ENCODE results near the gene PEX16.

The PEX16 gene

DNA sequence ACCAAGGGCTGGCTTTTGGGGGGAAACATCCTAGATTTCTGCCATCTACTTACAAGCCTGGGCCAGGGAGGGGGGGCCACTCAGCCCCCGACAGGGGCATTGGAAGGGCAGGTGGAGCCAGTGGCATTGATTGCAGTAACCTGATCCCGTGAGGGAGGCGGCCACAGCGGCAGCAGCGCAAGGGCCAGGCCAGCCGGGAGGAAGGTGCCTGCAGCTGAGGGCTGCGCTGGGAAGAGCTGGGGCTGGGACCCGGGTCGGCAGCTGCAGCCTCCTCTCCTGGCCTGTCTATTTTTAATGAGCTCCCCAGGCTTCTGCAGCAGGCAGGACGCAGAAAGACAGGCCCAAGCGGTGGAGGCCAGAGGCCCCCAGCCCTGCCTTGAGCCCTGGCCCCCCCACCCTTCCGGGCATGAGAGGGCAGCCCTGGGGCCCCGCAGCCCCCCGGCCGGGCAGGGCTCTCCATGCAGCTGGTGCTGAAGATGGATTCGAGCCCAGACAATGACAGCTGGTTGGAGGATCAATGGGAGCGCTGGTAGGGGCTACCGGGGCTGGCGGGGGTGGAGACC, 21.2 kb downstream of the PEX16 start:
- no peak for DNase-seq

DNA sequence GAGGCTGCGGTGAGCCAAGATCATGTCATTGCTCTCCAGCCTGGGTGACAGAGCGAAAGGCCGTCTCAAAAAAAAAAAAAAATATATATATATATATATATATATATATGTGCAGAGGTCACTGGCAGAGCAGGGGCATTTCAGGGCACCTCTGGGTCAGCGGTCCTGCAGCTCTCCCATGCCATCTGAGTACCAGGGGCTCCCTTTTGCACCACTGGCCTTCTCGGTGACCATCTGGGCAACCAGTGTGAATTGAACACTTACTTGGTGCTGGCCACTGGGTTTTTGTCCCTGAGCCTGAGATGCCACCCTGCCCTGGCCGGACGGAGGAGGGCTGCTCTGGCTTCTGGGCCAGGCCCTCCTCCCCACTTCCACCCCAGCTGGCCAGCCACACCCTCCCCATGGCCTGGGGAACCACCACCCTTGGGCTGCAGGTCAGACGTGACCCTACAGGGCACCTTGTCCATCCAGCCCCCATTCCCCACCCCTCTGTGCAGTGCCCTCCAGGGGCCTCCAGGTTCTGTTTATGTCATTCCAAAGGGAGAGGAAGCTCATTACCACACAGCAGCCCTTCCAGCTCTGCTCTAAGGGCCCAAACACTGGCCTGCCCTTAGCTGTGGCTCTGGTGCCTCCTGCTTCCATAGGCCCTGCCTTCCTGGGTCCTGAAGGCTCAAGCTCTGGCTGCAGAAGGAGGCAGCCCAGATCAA, 22.0 kb downstream of the PEX16 start:
- DNase-seq = no peak

DNA sequence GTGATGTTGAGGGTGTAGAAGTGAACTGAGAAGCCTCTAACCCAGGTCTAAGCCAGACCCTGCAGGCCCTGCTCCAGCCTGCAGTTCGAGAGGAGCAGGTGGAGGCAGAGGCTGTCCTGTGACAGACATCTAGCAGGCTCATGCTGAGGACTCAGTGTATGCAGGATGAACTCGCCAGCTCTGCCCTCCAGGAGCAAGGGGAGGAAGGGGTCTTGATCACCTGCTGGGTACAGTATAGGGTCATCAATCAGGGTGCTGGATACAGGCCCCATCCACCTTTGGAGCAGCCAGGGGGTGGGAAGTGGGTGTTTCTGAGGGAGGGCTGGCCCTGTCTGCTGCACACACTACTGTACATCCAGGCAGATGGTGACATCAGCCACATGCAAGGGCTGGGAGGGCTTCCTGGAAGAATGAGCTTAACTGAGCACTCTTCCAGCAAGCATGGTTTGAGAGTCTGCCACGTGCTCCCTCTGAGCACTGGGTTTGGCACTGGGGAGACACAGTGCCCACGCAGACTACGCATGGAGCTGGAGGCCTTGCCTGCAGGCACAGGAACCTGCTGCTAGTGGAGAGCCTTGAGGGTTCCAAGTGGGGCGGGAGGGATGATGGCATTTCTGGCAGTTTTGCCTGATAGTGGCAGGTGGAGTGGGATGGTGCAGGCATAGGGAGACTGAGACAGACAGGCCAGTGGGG, 23.0 kb downstream of the PEX16 start:
- no peak for DNase-seq

DNA sequence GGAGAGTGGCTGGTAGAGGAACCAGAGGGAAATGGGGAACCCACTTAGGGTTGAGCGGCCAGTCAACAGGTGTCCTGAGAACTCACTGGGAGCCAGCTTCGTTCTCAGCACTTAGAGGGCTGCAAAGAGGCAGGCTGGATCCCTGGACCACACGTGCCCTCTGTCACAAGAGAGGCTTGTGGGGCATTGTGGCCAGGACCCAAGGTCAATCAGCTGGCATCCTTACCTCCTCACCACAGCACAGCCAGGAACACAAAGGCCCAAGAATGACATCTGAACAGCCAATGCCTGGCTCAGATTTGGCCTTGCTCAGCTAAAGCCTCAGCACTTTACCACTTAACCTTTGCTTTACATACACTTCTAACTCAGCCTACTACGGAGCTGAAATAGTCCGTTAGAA, 24.8 kb downstream of the PEX16 start:
- DNase-seq = no peak

DNA sequence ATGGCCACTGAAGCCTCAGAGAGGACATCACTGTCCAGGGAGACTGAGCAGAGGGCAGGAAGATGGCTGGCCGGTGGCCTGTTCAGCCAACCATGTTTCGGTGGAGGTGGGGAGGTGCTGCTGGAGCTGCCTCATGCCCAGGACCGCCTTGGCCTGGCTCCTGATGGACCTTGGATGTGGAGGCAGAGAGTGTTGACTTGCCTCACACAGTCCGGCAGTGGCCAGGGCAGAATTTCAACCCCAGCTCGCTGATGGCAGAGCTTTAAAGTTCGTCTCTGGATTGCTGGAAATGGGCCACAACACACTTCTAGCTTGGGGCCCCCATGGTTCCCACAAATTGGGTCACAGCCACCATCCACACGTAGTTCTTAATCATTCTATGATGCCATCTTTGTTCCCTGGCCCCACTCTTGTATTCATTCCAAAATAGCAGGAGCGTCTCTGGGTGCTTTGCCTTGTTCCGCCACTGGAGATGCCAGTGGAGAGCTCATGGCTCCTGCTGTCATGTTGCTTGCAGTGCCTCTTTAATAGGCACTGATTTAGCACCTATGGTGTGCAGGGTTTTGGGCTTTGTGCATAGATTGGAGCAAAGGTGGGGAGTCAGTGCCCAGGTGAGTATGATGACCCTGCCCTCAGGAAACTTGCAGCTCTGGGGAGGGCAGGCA, 26.7 kb downstream of the PEX16 start:
- no peak for DNase-seq

DNA sequence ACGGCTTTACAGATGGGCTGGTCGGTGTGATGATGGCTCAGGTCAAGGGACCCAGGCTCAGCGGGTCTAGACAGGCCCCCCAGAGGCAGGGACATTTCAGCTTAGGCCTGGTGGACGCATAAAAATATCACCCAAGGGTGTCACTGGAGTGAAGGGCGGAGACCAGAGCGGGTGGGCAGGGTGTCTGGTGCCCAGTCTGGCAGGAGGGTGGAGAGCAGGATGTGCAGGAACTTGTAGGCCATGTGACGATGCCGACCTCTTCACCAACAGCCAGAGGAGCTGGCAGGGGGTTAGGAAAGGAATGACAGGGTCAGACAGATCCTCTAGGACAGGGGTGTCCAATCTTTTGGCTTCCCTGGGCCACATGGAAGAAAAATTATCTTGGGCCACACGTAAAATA, 27.7 kb downstream of the PEX16 start:
- DNase-seq = no peak

DNA sequence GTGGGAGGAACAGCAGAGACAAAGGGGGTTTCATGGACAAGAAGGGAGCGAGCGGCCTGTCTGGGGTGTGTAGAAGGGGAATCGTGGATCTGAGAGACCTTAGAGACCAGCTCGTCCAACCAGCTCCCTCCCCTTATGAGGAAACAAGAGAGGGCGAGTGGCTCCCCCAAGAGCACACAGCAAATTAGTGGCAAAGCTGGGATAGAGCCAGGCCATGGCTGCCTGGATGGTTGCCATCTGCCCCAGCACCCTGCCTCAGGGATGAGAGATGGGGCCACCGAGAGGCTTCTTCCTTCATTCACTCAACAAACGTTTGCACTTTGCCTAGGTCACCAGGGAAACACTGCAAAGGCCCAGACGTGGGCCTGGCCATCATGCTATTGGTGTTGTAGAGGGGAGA, 28.1 kb downstream of the PEX16 start:
- DNase-seq = no peak

DNA sequence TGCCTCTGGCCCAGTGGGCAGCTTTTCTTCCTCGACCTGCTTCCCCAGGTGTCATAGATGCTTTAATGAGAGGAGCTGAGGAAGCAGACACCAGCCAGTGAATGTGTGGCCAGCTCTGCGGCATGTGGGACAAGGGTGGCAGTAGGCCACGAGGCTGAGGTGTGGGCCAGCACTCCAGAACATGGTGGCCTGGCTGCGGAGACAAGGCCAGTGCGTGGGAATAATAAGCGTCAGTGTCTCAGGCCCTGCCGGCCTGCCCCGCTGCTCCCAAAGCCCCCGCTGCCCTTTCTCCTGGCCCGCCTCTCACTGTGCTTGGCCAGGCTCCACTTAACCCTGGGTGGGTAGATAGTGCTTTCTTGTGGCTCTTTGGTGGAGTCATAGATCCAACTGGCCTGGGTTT, 30.1 kb downstream of the PEX16 start:
- no peak for DNase-seq

DNA sequence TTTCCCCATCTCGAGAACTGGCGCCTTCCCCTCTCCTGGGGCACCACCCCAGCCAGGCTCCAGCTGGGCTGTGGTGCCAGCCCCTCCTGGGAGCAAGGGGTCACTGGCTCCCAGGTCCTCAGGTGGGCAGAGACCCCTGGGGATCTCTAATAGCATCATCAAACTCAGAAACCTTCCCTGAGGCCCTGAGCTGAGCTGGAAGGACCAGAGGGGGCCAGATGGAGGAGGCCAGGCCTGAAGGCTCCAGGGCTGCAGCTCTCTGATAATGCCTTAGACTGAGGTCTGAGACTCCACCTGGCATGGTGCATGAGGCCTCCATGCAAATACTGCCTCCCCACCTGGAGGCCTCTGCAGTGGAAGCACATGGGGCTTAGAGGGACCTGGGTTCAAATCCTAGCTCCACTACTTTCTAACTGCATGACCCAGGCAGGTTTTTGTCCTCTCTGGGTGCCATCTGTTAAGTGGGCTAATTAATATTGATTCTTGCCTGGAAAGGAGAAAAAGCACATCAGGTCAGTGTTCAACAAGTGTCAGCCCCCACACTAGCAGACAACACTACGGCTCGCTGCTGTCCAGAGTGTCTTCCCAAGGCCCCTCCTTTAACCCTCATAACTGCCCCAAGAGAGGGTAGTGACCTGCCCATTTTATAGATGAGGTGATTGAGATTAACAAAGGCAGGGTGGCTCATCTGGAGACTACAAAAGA, 30.7 kb downstream of the PEX16 start:
- DNase-seq = no peak

DNA sequence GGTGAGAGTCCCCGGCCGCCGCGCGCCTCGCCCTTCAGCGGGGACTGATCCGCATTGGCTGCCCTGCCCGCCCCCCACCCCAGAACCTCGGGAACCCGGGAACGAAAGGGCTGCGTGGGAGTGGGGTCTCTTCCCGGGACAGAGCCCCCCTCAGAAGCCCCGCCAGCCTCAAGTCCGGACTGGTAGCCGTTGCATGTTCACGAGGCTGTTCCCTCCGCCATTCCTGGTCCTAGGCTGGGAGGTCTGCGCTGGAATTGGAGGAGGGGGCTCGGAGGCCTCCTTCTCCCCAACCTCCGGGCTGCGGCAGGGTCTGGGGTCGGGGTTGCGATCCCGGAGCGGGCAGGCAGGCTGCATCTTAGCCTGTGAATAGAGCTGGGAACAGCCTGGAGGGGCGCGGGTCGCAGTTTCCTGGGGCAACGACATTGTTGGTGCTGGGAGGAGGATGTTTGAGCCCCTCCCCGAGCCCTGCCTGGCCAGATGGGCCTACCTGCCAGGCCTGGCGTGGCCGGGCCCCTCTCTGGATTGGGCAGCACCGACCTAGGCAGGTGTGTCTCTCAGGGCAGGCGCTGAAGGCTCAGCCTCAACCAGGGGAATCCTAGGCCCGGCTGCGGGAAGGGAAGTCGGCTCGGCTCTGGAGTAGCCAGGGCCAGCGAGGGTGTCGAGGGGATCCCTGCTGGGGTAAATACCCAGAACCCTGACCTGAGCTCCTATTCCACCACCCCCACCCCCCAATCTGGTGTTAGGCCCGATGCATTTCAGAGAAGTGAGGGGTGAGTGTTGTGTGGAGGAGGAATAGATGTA, 31.6 kb downstream of the PEX16 start:
- no peak for DNase-seq

DNA sequence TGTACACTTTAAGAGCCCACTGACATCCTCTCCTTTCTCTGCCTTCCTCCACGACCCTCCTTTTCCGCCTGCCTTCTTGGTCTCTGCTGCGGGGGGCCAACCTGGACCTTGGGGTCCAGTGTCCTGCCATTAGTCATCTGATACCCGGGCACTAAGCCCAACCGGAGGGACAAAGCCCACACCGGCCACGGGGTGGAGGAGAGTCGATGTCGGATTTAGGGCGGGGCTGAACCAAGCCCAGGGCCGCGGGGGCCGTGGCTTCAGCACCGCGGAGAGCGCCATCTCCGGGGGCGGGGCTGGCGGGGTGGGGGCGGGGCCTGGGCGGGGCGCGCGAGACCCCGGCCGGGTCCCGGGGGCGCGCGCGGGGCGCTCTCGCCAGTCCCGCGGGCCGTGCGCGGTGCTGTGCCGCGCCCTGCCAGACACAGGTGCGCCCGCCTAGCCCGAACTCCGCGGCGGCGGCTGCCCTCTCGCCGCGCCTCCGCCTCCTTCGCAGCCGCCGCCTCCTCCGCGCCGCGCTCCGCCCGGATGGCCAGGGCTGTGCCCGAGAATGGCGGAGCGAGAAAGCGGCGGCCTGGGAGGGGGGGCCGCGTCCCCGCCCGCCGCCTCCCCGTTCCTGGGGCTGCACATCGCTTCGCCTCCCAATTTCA, 32.3 kb downstream of the PEX16 start, which contains the start of gene MAPK8IP1:
MAPK8IP1 (plus strand) TSS at position 378 of the 647 bp plus-strand sequence; CDS start at position 548, 170 bp downstream.
- peak; percentile 48 for DNase-seq

DNA sequence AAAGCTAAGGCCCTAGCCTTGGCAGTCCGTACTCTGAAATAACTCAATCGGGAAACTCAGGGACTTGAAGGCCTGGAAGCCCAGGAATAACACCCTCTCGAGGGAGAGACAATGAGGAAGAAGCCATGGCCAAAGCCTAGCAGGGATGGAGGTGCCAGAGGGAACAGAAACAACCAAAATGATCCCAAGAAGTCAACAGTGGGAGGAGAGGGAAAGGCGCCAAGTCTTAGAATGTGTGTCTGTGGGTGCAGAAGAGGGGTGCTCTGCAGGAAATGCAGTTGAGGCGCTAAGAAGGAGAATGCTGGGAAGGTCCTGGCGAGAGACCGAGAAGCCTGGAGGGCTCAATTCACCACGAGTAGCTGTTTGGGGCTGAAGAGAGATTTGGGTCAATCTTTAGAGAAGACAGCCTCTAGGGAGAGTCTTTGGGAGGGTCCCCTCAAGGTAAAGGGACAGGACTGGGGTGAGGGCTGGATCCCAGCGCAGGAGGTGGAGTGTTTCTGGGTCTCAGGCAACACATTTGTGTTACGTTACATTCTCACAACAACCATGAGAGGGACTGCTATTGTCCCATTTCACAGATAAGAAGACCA, 33.0 kb downstream of the PEX16 start:
- no peak for DNase-seq

DNA sequence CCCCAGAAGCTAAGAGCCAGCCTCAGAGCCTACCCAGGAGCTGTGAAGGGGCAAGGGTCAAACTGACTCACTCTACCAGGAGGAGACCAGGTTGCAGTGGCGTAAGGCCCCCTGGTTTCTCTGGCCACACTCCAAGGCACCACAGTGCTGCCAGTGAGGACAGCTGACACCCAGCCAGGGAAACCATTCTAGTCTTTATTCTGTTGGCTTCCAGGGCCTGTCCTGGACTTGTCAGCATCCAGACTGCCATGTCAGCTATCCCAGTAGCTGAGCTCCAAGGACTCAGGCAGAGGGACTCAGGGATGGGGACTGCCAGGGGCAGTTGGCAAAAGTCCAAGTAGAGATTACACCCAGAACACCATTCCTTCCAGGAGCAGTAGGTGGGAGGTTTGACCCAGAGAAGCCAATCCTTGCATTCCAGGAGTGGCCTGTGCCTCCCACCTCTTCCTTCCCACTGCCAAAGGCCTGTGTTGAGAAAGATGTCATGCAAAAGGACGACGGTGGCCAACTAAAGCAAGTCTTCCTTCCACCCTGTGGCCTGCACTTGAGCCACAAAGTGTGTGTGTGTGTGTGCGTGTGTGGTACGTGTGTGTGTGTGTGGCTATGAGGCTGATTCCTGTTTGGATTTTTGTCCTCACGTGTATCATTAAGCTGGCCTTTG, 35.8 kb downstream of the PEX16 start:
- DNase-seq = no peak

DNA sequence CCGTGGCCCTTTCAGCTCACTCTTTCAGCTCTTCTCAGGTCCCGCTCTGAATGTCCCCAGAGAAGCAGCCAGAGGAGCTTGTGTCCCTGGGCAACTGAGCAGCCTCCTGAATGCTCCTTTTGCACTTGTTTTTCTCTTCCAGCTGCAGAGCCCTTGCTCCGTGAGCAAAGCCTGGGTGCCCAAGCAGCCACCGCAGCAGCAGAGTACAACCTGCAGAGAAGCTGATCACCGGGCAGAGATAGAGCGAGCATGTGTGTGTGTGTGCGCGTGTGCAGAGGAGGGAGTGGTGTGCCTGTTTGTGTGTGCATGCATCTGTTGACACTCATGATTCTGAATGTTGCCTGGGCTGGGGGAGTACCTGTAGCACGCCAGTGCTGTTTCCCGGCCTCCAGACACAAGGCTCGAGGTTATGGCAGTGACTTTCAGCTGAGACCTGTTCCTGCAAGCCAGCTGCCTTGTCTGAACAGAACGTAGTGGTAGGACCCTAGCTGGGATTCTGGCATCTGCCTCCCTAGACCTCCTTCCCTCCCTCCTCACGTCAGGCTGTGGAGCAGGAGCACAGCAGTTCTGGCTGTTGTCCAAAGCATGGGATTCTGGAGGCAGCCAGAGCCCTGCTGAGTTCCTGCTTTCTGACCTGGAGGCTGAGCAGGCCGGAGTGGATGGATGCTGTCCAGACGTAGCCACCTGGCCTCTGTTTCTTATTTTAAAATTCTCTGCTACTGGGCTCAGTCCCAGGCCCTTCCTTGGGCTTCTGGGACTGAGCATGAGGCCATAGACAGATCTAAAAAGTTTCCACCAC, 36.7 kb downstream of the PEX16 start:
- DNase-seq = no peak

DNA sequence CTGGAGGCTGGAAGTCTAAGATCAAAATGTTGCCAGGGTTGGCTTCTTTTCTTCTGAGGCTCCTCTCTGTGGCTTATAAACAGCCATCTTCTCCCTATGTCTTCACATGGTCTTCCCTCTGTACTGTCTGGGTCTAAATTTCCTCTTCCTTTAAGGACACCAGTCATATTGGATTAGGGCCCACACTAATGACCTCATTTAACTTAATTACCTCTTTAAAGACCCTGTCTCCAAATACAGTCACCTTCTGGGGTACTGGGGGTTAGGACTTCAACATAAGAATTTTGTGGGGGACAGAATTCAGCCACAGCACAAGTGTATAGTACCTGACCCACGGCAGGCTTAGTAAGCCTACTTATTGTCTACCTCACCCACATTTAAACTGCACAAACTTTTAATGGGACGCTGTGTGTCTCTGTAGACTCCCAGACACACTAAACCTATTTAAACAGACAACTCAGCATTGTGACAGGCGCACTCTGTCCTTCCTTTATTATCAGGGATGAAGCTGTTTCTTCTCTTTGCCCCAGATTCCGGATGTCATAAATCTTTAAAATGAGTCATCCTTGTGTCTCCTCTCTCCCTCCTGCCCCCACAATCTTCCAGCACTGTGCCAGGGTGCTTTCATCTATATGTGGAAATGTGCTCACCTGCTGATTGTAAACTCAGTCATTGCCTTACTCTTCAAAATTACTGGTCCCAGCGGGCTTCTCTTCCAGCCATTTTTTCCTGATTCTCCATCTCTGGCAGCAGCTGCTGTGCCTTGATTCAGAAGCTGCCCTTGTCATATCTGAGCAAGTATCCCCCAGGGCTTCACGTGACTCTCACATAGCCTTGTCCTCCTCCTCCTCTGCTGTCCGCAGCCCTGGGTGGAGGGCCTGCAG, 37.6 kb downstream of the PEX16 start:
- DNase-seq = no peak

DNA sequence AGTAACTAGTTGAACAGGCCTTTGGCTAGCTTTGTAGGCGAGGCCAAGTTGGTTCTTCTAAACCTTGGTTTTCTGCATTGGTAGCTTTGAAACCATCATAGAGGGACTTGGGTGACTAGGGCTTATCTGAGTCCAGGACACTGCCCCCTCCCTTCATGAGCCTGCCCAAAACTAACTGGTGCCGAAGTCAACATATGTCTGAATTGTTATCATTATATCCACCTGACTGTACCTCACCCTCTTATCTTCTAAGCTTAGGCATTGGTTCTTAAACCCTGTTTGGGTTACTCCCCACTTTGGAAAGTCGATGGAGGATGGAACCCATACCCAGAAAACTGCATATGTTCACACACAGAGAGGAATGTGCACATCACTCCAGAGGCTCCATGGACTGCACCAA, 39.8 kb downstream of the PEX16 start:
- DNase-seq = no peak

DNA sequence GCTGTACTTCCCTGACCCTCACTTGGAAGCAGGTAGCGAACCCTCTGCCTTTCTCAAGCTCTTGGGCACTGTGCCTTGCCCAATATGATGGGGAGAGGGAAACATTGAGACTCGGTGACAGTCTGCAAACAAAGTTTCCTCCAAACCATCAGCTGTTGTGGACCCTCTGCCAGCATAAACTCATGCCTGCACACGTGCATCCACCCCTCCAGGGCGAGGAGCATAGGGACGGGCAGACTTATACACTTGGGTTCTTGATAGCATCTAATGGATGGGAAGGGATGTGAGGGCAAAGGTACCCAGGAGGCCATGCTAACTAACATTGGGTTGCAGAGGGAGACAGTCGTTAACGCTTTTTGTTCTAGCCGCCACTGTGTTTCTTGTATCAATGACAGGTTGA, 40.5 kb downstream of the PEX16 start:
- DNase-seq = no peak

DNA sequence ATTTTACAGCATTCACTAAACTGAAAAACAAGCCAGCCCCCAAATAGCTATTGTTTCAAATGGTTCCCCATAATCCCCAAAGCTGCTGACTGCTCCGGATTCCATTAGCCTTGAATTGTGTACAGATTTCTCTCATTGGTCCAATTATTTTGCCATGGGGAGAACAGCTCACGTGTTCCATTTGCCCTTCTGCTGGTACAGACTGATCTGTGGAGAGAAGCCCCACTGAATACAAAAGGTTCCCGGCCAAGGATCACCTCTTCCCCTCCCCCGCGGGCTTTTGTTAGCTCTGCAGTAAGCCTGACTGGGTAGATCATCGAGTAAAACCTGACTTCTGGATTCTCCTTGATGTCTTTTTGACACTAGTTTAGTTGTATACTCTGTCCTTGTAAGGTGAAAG, 41.3 kb downstream of the PEX16 start:
- DNase-seq = no peak

All from effector CD4-positive, alpha-beta T cell (primary cell).